Lung (tissue), 12 donors: ENCODE data around the gene RERE. TPM values are rescaled to one million over a fixed set of nuclear protein-coding genes. Genes with fewer than 3 reads are reported as not detected.

Experiments
- ATAC-seq: fragments of 200-7000 bp; cut with Tn5 transposase; one replicate; pipeline ENCODE4 v1.9.1; 2020; ENCODE audit warnings: moderate number of reproducible peaks; ENCODE audit not compliant: insufficient read depth, low FRiP score
- DNase-seq, 3 donors: peaks; one replicate each; pipeline ENCODE4 v3.0.0-alpha.2; 2013 to 2017
- H3K27ac ChIP-seq, 2 donors: one replicate each; pipeline ENCODE4 v1.5.1; 2013; ENCODE audit warnings: mild to moderate bottlenecking in 2 of 2, moderate library complexity in 2 of 2, control low read depth in 1 of 2, inconsistent platforms in 1 of 2, low read depth in 1 of 2, low read length in 1 of 2
- H3K27me3 ChIP-seq, 3 donors: one replicate each; pipeline ENCODE4 v1.5.1; 2013; ENCODE audit warnings: low read length in 2 of 3; ENCODE audit not compliant: control insufficient read depth in 3 of 3, insufficient read depth in 3 of 3
- H3K36me3 ChIP-seq, 4 donors: one replicate each; pipeline ENCODE4 v1.5.1; 2013; ENCODE audit warnings: low read length in 4 of 4, mild to moderate bottlenecking in 1 of 4, moderate library complexity in 1 of 4; ENCODE audit not compliant: control insufficient read depth in 4 of 4, insufficient read depth in 4 of 4
- H3K4me1 ChIP-seq, 5 donors: one replicate each; pipeline ENCODE4 v1.5.1; 2013; ENCODE audit warnings: low read length in 5 of 5, mild to moderate bottlenecking in 2 of 5, moderate library complexity in 1 of 5; ENCODE audit not compliant: control insufficient read depth in 5 of 5, insufficient read depth in 5 of 5
- H3K4me3 ChIP-seq: one replicate; pipeline ENCODE4 v1.5.1; 2013; ENCODE audit warnings: mild to moderate bottlenecking, control low read depth, moderate library complexity
- H3K9ac ChIP-seq, 2 donors: one replicate each; pipeline ENCODE4 v1.5.1; 2013; ENCODE audit warnings: low read length in 2 of 2, control low read depth in 1 of 2; ENCODE audit not compliant: insufficient read depth in 1 of 2
- H3K9me3 ChIP-seq, 4 donors: one replicate each; pipeline ENCODE4 v1.5.1; 2013; ENCODE audit warnings: low read length in 3 of 4, mild to moderate bottlenecking in 1 of 4, moderate library complexity in 1 of 4; ENCODE audit not compliant: control insufficient read depth in 4 of 4, insufficient read depth in 3 of 4
- CTCF ChIP-seq: IDR thresholded peaks from 2 replicates; pipeline ENCODE4 v1.5.1; 2012; ENCODE audit warnings: mild to moderate bottlenecking; ENCODE audit errors: control extremely low read depth, extremely low read depth
- WGBS, 2 donors: extraction: QIAGEN DNeasy Blood & Tissue Kit; methylation state at CpG; one replicate each; pipeline ENCODE4 v1.1.7; 2013; 5-methylcytosine and 5-hydroxymethylcytosine counted together
- polyA plus RNA-seq, 2 donors: library from polyadenylated mRNA; stranded (reverse); fragments of 200-250 nt; gene quantifications; one replicate each; pipeline ENCODE4 v1.2.1, GENCODE V29; 2013
- total RNA-seq, 2 donors: library from RNA; depleted of rRNA in 1 of 2; stranded (reverse); fragments of >200 nt in 1 of 2; gene quantifications; one replicate each; pipeline ENCODE4 v1.2.1, GENCODE V29; 2014 to 2021
- donor health status: control.
- donor health status: control.
- donor health status: Bipolar disorder and iron deficiency.
- donor health status: healthy.
- donor health status: DM: yes; HTN: yes; CAD: no.

RERE gene
- total and polyA plus RNA-seq, 4 donors = 21.7 to 207 (median 57.5) TPM

DNA sequence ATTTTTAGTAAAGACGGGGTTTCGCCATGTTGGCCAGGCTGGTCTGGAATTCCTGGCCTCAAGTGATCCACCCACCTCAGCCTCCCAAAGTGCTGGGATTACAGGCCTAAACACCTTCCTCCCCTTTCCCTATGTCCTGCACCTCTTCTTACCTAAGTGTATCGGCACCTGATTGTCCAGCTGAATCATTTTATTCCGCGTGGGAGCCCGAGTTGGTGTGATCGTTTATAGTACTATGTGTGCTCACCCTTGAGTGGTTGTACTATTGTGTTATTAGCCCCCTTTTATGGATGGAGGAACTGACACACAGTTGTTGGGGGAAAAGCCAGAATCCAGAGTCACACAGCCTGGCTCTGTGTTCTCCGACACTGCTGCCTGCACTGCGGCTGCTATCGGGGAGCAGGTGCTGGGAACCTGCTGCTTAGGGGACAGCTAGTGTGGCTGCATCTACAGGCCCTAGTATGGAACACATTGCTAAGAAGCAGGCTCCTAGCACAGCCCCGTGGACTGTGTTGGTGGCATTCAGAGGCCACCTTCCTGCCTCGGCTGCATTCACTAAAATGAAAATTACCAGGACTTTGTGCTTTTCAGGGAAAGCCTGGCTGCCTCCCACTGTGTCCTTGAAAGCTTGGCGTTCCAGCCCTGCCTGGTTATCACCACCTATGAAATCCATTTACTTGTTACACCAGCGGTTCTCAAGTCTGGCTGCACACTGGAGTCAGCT, 39.4 kb upstream of the RERE start:
- Histone ChIP-seq H3K4me3 (no peak overlapping the region), H3K27me3 (no peaks in the 10 kb centered on the region), H3K9me3 (peaks cover 0 to 2% (median 0%) of the 10 kb centered on the region in 4 donors), H3K27ac (peak overlapping the region; percentile 40 to 42), H3K36me3 (peaks cover 21 to 29% (median 24%) of the 10 kb centered on the region in 4 donors), H3K4me1 (peaks cover 0 to 2% (median 0%) of the 10 kb centered on the region in 5 donors), H3K9ac (no peak overlapping the region)
- no peak for DNase-seq
- WGBS, 2 donors = 92% methylated on average over 14 of the region's 14 CpGs
- no peak for ATAC-seq
- no peak for TF ChIP-seq CTCF

GRCh38 chr1:8854240-8854639, 36.8 kb upstream of the RERE start:
- no peak for TF ChIP-seq CTCF
- whole genome bisulfite sequencing, 2 donors = 92 to 97% methylated on average over 7 of the region's 7 CpGs
- H3K27me3 ChIP-seq = no peaks in the 10 kb centered on the region
- no peak for DNase-seq
- peaks cover 4 to 15% (median 8%) of the 10 kb centered on the region in 4 donors for H3K36me3 ChIP-seq
- no peak overlapping the region for H3K27ac ChIP-seq
- no peak for ATAC-seq
- peaks cover 0 to 2% (median 0%) of the 10 kb centered on the region in 5 donors for H3K4me1 ChIP-seq
- peaks cover 0 to 2% (median 0%) of the 10 kb centered on the region in 4 donors for H3K9me3 ChIP-seq
- no peak overlapping the region for H3K4me3 ChIP-seq
- no peak overlapping the region for H3K9ac ChIP-seq

- Histone ChIP-seq H3K36me3 (no peaks in the 10 kb centered on the region), H3K27me3 (no peaks in the 10 kb centered on the region), H3K9me3 (no peaks in the 10 kb centered on the region), H3K4me3 (no peak overlapping the region), H3K9ac (no peak overlapping the region), H3K27ac (no peak overlapping the region), H3K4me1 (peaks cover 0 to 9% (median 4%) of the 10 kb centered on the region in 5 donors)
- no peak for DNase-seq
- no peak for TF ChIP-seq CTCF
- no peak for ATAC-seq
- WGBS, 2 donors = 84 to 98% methylated on average over 4 to 5 of the region's 5 CpGs
Measured at GRCh38 chr1:8851060-8851459, 33.6 kb upstream of the RERE start.
